GM12878 (cell line): ENCODE data around the gene MXRA8. TPM values are rescaled to one million over a fixed set of nuclear protein-coding genes. Genes with fewer than 3 reads are reported as not detected.

Experiments
- ATAC-seq: fragments of 200-7000 bp; cut with Tn5 transposase; 3 replicates; pipeline ENCODE4 v1.9.1; 2020; ENCODE audit warnings: mild to moderate bottlenecking, moderate library complexity
- BruUV-seq: library from RNA; stranded (reverse); fragments of 400-500 nt; replicated peaks from 2 replicates; lab custom pipeline; 2021; lab: Mats Ljungman, UMichigan
- CTCF ChIA-PET: fragments of 300-600 bp; sonication (Branson Sonifier 250); formaldehyde crosslinking; extraction: SDS; loops from one replicate; lab custom pipeline; 2021; ENCODE audit warnings: inconsistent platforms; lab: Yijun Ruan, JAX
- POLR2A ChIA-PET: fragments of 350-600 bp; formaldehyde crosslinking; extraction: SDS; loops from one replicate; lab custom pipeline; 2021; ENCODE audit warnings: inconsistent platforms; lab: Charles Lee
- RAD21 ChIA-PET: fragments of 300-600 bp; sonication (Branson Sonifier 250); formaldehyde crosslinking; loops from one replicate; lab custom pipeline; 2023; ENCODE audit warnings: antibody characterized with exemption; ENCODE audit not compliant: unreplicated experiment; lab: Charles Lee
- SMC1A ChIA-PET: fragments of 300-600 bp; sonication (Branson Sonifier 250); formaldehyde crosslinking; loops from one replicate; lab custom pipeline; 2023; ENCODE audit not compliant: unreplicated experiment, uncharacterized antibody; lab: Charles Lee
- DNase-seq: peaks from one replicate; pipeline ENCODE4 v3.0.0-alpha.2; 2011; ENCODE audit warnings: low read depth, low spot score
- FAIRE-seq: peaks from 3 replicates; lab custom pipeline; 2011; peaks lifted over from hg19 to GRCh38; lab: Jason Lieb, UNC
- H2AFZ ChIP-seq: 2 replicates; pipeline ENCODE4 v1.6.0; 2011; ENCODE audit warnings: low read depth, low read length, control low read depth; ENCODE audit not compliant: control insufficient read depth
- H3K27ac ChIP-seq: 2 replicates; pipeline ENCODE4 v1.5.1; 2011; ENCODE audit warnings: control low read depth; ENCODE audit not compliant: control insufficient read depth, insufficient read depth
- H3K27me3 ChIP-seq, 2 experiments: replicated peaks in 1 of 2; 2 replicates each; pipeline versions ENCODE4 v1.6.0 to v1.6.1; 2011; ENCODE audit warnings: low read length in 1 of 2; ENCODE audit not compliant: control insufficient read depth in 2 of 2, insufficient read depth in 2 of 2
- H3K36me3 ChIP-seq, 2 experiments: 2 replicates each; pipeline ENCODE4 v1.5.1; 2011; ENCODE audit warnings: low read length in 1 of 2; ENCODE audit not compliant: control insufficient read depth in 2 of 2, insufficient read depth in 2 of 2
- H3K4me1 ChIP-seq: 2 replicates; pipeline ENCODE4 v1.6.1; 2011; ENCODE audit warnings: mild to moderate bottlenecking, low read length, moderate library complexity, mixed read lengths; ENCODE audit not compliant: control insufficient read depth, insufficient read depth
- H3K4me2 ChIP-seq: 2 replicates; pipeline ENCODE4 v1.6.0; 2011; ENCODE audit warnings: control low read depth; ENCODE audit not compliant: control insufficient read depth, insufficient read depth
- H3K4me3 ChIP-seq: fragments of 200-600 bp; sonication (generic); 2 replicates; pipeline ENCODE4 v1.5.1; 2016
- H3K79me2 ChIP-seq: 2 replicates; pipeline ENCODE4 v1.6.0; 2011; ENCODE audit warnings: low read length; ENCODE audit not compliant: control insufficient read depth, insufficient read depth
- H3K9ac ChIP-seq: 2 replicates; pipeline ENCODE4 v1.8.0; 2011; ENCODE audit warnings: low read length, control low read depth, mixed read lengths; ENCODE audit not compliant: control insufficient read depth, insufficient read depth
- H3K9me3 ChIP-seq: replicated peaks from 3 replicates; pipeline ENCODE4 v1.5.1; 2011; ENCODE audit warnings: mild to moderate bottlenecking, low read length; ENCODE audit not compliant: control insufficient read depth, insufficient read depth
- H4K20me1 ChIP-seq: 2 replicates; pipeline ENCODE4 v1.6.0; 2011; ENCODE audit not compliant: control insufficient read depth, insufficient read depth
- DPF2 ChIP-seq: fragments of 450-650 bp; IDR thresholded peaks from 2 replicates; pipeline ENCODE4 v1.6.1; 2017; ENCODE audit warnings: mild to moderate bottlenecking
- FOXK2 ChIP-seq: fragments of 450-650 bp; IDR thresholded peaks from 2 replicates; pipeline ENCODE4 v1.6.1; 2017; ENCODE audit warnings: mild to moderate bottlenecking, moderate library complexity
- JUND ChIP-seq: IDR thresholded peaks from 2 replicates; pipeline ENCODE4 v1.6.1; 2012; ENCODE audit warnings: low read depth, mild to moderate bottlenecking, low read length, improper control_type of control experiment, moderate library complexity
- MTA3 ChIP-seq: IDR thresholded peaks from 2 replicates; pipeline ENCODE4 v1.6.1; 2012; ENCODE audit warnings: low read length, inconsistent platforms, borderline replicate concordance
- PAX5 ChIP-seq: IDR thresholded peaks from 2 replicates; pipeline ENCODE4 v1.6.1; 2011; ENCODE audit warnings: low read depth, low read length, borderline replicate concordance
- POLR2AphosphoS2 ChIP-seq: IDR thresholded peaks from 2 replicates; pipeline ENCODE4 v1.6.1; 2011; ENCODE audit warnings: low read depth, mild to moderate bottlenecking, low read length, improper control_type of control experiment, moderate library complexity
- RB1 ChIP-seq: fragments of 450-650 bp; formaldehyde crosslinking; IDR thresholded peaks from 2 replicates; pipeline ENCODE4 v1.6.1; 2017; ENCODE audit warnings: mild to moderate bottlenecking, borderline replicate concordance
- SP1 ChIP-seq: IDR thresholded peaks from one replicate; pipeline ENCODE4 v1.6.1; 2011; ENCODE audit warnings: low read depth, low read length
- SUZ12 ChIP-seq: fragments of 200-600 bp; sonication (generic); IDR thresholded peaks from one replicate; pipeline ENCODE4 v1.6.1; 2018; ENCODE audit warnings: antibody characterized with exemption, mild to moderate bottlenecking; ENCODE audit not compliant: unreplicated experiment
- ZNF207 ChIP-seq: fragments of 450-650 bp; IDR thresholded peaks from 2 replicates; pipeline ENCODE4 v1.6.1; 2014; ENCODE audit warnings: antibody characterized with exemption, mild to moderate bottlenecking, borderline replicate concordance
- WGBS: methylation state at CpG from one replicate; pipeline ENCODE4 v1.1.6; 2016; ENCODE audit warnings: low lambda C conversion rate; ENCODE audit not compliant: insufficient replicate concordance, insufficient coverage; ENCODE audit errors: missing lambda C conversion rate; 5-methylcytosine and 5-hydroxymethylcytosine counted together
- in situ Hi-C: fragments of 300-500 bp; cut with MboI; formaldehyde crosslinking; loops from 9 replicates; pipeline ENCODE4 v1.14.3; 2018; ENCODE audit warnings: mixed read lengths
- intact Hi-C: fragments of 100-400 bp; cut with micrococcal nuclease; formaldehyde crosslinking; loops from one replicate; pipeline ENCODE4 v1.14.2; 2022; ENCODE audit not compliant: unreplicated experiment
- polyA plus RNA-seq, 11 experiments: library from polyadenylated mRNA; depleted of rRNA in 4 of 11; unstranded in 6 of 11; stranded (reverse) in 5 of 11; fragments of >200 nt; fragmentation: Nextera tagmentation in 4 of 11; fragmentation: Illumina TruSeq in 1 of 11; extraction: Ambion mirVana in 4 of 11; extraction: Trizol in 1 of 11; gene quantifications; 1 replicate in 1 of 11; 2 replicates in 10 of 11; pipeline versions ENCODE4 v1.2.1 to v1.2.3, GENCODE V29; 2011 to 2016; ENCODE audit warnings: inconsistent platforms in 2 of 11, missing spikeins in 2 of 11, low read depth in 1 of 11
- total RNA-seq, 4 experiments: library from RNA; depleted of rRNA in 3 of 4; stranded (reverse); fragments of >200 nt in 3 of 4; fragmentation: Illumina TruSeq in 1 of 4; extraction: Trizol in 1 of 4; gene quantifications; 2 replicates each; pipeline versions ENCODE4 v1.2.1 to v1.2.3, GENCODE V29; 2013 to 2021
- TF ChIP-seq, protein P1 (sequence below), 3 experiments: IDR thresholded peaks in 2 of 3; conservative IDR thresholded peaks in 1 of 3; 2 replicates each; pipeline ENCODE4 v1.5.1; 2011; ENCODE audit warnings: low read depth in 3 of 3, low read length in 3 of 3, mild to moderate bottlenecking in 3 of 3, control low read depth in 2 of 3, moderate library complexity in 2 of 3, inconsistent platforms in 1 of 3, mixed read lengths in 1 of 3; ENCODE audit not compliant: control insufficient read depth in 2 of 3, insufficient read depth in 1 of 3; ENCODE audit errors: extremely low read depth in 1 of 3

The MXRA8 gene
- total and polyA plus RNA-seq, 10 of the 15 experiments (the other 5 are each of a cell fraction or from before 2014, with no cell fraction given): 0.11 to 0.54 (median 0.21) TPM; not detected in 6

DNA sequence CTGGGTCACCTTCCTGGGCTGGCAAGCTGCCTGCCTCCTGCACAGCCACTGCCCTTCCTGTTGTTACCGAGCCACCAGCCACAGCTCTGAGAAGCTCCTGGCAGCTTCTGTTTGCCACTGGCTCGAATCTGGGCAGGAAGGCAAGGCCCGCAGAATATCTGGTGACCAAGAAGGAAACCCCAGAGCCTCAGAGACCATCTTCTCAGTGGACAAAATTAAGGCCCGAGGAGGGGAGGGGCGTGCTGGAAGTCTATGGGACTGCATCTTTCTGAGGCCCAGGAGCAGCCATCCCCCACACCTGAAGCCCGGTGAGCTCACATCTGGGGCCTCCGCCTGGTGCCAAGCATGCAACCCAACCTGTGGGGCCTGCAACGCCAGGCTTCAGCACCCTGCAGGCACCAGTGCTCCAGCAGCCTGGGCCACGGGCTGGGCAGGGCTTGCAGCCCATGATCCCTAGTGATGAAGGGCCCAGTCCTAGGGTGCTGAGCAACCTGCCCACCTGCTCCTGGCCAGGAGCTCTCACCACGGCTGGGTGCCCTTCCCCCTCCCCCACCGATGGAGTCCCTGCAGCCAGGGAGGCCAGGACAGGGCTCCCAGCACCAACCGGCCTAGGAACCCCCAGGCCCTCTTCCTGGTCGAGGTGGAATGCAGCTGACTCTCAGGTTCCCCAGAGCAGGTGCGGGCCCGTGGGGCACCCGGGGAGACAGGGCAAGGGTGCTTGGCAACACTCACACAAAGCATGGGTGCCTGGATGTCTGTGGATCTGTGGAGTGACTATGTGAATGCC lies 32.9 kb downstream of the MXRA8 start:
- ChIA-PET RAD21 (no interaction called here), CTCF (interaction anchor here (1.0 kb wide), 1 partner anchor 20 kb away, joined by 3 read pairs; no protein-coding TSS in a partner anchor), SMC1A (no interaction called here), POLR2A (no interaction called here)
- Histone ChIP-seq H3K9ac (peak overlapping the region; percentile 90), H2AFZ (peak overlapping the region; percentile 85), H4K20me1 (no peaks in the 10 kb centered on the region), H3K36me3 (no peaks in the 10 kb centered on the region; a peak in 2 of 4 replicates), H3K9me3 (no peaks in the 10 kb centered on the region), H3K79me2 (peaks cover 42% of the 10 kb centered on the region), H3K4me2 (peak overlapping the region; percentile 99), H3K4me3 (peak overlapping the region; percentile 87)
- intact Hi-C loops (no loop called here), in situ Hi-C loops (no loop called here)
- no peak for DNase-seq
- no peak for TF ChIP-seq PAX5
- TF ChIP-seq, all 136 proteins: peak for 0
- peak overlapping the region; percentile 82 for H3K27ac ChIP-seq
- H3K4me1 ChIP-seq: peaks cover 10% of the 10 kb centered on the region
- BruUV-seq: no TSS peak
- FAIRE-seq (no peak), ATAC-seq (peak; percentile 4)
- 20% methylated on average over 16 of the region's 16 CpGs for WGBS
- H3K27me3 ChIP-seq: no peaks in the 10 kb centered on the region

- RAD21 ChIA-PET: no interaction called here
- BruUV-seq: no TSS peak
- Histone ChIP-seq H4K20me1 (no peaks in the 10 kb centered on the region), H3K27ac (peak within 1 kb of the TSS; percentile 82), H3K9ac (peak within 1 kb of the TSS; percentile 90), H3K4me3 (peak within 1 kb of the TSS; percentile 88), H3K4me2 (peak within 1 kb of the TSS; percentile 99), H3K36me3 (peaks cover 0 to 2% of the 10 kb centered on the region in 2 experiments; a peak in 2 of 4 replicates), H2AFZ (peak within 1 kb of the TSS; percentile 85), H3K79me2 (peaks cover 43% of the 10 kb centered on the region), H3K9me3 (no peaks in the 10 kb centered on the region), H3K4me1 (peaks cover 10% of the 10 kb centered on the region), H3K27me3 (no peaks in the 10 kb centered on the region)
- POLR2A ChIA-PET: no interaction called here
- SMC1A ChIA-PET: no interaction called here
- 1% methylated on average over 51 of the region's 84 CpGs for WGBS
- peak; percentile 54 for FAIRE-seq
- CTCF ChIA-PET: interaction anchor here (1.0 kb wide), 1 partner anchor 19 kb away, joined by 3 read pairs; no protein-coding TSS in a partner anchor
- intact Hi-C loops: no loop called here
- peak; percentile 92 for ATAC-seq
- in situ Hi-C loops: no loop called here
- peak; percentile 61 for DNase-seq
- TF ChIP-seq MTA3: no peak
- peak; percentile 13; the same call in 1 of the 2 replicates for TF ChIP-seq RB1
- peak; percentile 81 for TF ChIP-seq POLR2AphosphoS2
- TF ChIP-seq FOXK2: no peak
- no peak for TF ChIP-seq JUND
- peak; percentile 50 for TF ChIP-seq SP1
- TF ChIP-seq DPF2: no peak
- TF ChIP-seq SUZ12: no peak
- no peak for TF ChIP-seq ZNF207
- TF ChIP-seq, protein P1, sequence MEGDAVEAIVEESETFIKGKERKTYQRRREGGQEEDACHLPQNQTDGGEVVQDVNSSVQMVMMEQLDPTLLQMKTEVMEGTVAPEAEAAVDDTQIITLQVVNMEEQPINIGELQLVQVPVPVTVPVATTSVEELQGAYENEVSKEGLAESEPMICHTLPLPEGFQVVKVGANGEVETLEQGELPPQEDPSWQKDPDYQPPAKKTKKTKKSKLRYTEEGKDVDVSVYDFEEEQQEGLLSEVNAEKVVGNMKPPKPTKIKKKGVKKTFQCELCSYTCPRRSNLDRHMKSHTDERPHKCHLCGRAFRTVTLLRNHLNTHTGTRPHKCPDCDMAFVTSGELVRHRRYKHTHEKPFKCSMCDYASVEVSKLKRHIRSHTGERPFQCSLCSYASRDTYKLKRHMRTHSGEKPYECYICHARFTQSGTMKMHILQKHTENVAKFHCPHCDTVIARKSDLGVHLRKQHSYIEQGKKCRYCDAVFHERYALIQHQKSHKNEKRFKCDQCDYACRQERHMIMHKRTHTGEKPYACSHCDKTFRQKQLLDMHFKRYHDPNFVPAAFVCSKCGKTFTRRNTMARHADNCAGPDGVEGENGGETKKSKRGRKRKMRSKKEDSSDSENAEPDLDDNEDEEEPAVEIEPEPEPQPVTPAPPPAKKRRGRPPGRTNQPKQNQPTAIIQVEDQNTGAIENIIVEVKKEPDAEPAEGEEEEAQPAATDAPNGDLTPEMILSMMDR (IDR thresholded peaks at IDR 0.05 in 2 of 3, conservative IDR thresholded peaks at IDR 0.05 in 1 of 3; ENCODE audit: control insufficient read depth in 2 of 3, extremely low read depth in 1 of 3, insufficient read depth in 1 of 3, low read depth in 3 of 3, low read length in 3 of 3): no peak
Observed at GRCh38 chr1:1324524-1325287, 33.6 kb downstream of the MXRA8 start, which contains the start of the genes CPTP and INTS11. Gene CPTP, plus strand, starts transcription at chr1:1324802. Its CDS starts 2,109 bp downstream, at chr1:1326911. Gene INTS11, minus strand, starts transcription at chr1:1324660. Its CDS starts 52 bp downstream, at chr1:1324608.
